GM23338 (cell line): ENCODE results near the gene PLPP7. TPM values are rescaled to one million over a fixed set of nuclear protein-coding genes. Genes with fewer than 3 reads are reported as not detected.

Experiments
- ATAC-seq: fragments of 200-7000 bp; cut with Tn5 transposase; 3 replicates; pipeline ENCODE4 v1.9.1; 2020
- DNase-seq: peaks from one replicate; pipeline ENCODE4 v3.0.0-alpha.2; 2015; ENCODE audit warnings: low spot score
- H2AFZ ChIP-seq: fragments of 200-600 bp; sonication (generic); 2 replicates; pipeline ENCODE4 v1.8.0; 2016; ENCODE audit warnings: antibody characterized with exemption, mild to moderate bottlenecking, moderate library complexity
- H3F3A ChIP-seq: fragments of 200-600 bp; sonication (generic); replicated peaks from 2 replicates; pipeline ENCODE4 v1.8.0; 2017; ENCODE audit warnings: antibody characterized with exemption, mixed run types, low read depth
- H3K27ac ChIP-seq: fragments of 200-600 bp; sonication (generic); 2 replicates; pipeline ENCODE4 v1.6.1; 2016; ENCODE audit warnings: low read depth
- H3K27me3 ChIP-seq: fragments of 200-600 bp; sonication (generic); 2 replicates; pipeline ENCODE4 v1.8.0; 2016; ENCODE audit warnings: mild to moderate bottlenecking, mixed run types, moderate library complexity; ENCODE audit not compliant: insufficient read depth
- H3K36me3 ChIP-seq: fragments of 200-600 bp; sonication (generic); 2 replicates; pipeline ENCODE4 v1.8.0; 2016; ENCODE audit warnings: mild to moderate bottlenecking; ENCODE audit not compliant: insufficient read depth
- H3K4me1 ChIP-seq: fragments of 200-600 bp; sonication (generic); 2 replicates; pipeline ENCODE4 v1.8.0; 2016; ENCODE audit warnings: mild to moderate bottlenecking, moderate library complexity; ENCODE audit not compliant: insufficient read depth
- H3K4me2 ChIP-seq: fragments of 200-600 bp; sonication (generic); 2 replicates; pipeline ENCODE4 v1.7.1; 2017; ENCODE audit warnings: mixed run types
- H3K4me3 ChIP-seq: fragments of 200-600 bp; sonication (generic); 2 replicates; pipeline ENCODE4 v1.6.1; 2016; ENCODE audit warnings: mixed run types
- H3K79me2 ChIP-seq: fragments of 200-600 bp; sonication (generic); replicated peaks from 2 replicates; pipeline ENCODE4 v1.8.0; 2017; ENCODE audit warnings: mild to moderate bottlenecking; ENCODE audit not compliant: insufficient read depth
- H3K9me2 ChIP-seq: fragments of 200-600 bp; sonication (generic); 2 replicates; pipeline ENCODE4 v1.8.0; 2017; ENCODE audit not compliant: insufficient read depth
- H4K20me1 ChIP-seq: fragments of 200-600 bp; sonication (generic); replicated peaks from 2 replicates; pipeline ENCODE4 v1.8.0; 2017; ENCODE audit warnings: mild to moderate bottlenecking; ENCODE audit not compliant: insufficient read depth
- H3K27ac Mint-ChIP-seq: 2 replicates; pipeline ENCODE4 v1.8.0; 2020; ENCODE audit warnings: inconsistent platforms, mild to moderate bottlenecking, moderate library complexity, mixed read lengths
- H3K27me3 Mint-ChIP-seq: 3 replicates; pipeline ENCODE4 v1.8.0; 2022; ENCODE audit warnings: low read depth, mild to moderate bottlenecking, moderate library complexity, mixed read lengths, inconsistent platforms; ENCODE audit not compliant: insufficient read depth, poor library complexity
- H3K36me3 Mint-ChIP-seq: 3 replicates; pipeline ENCODE4 v1.8.0; 2021; ENCODE audit warnings: low read depth, mild to moderate bottlenecking, inconsistent platforms, moderate library complexity, mixed read lengths
- H3K4me1 Mint-ChIP-seq: 3 replicates; pipeline ENCODE4 v1.8.0; 2020; ENCODE audit warnings: mild to moderate bottlenecking, inconsistent platforms, mixed read lengths
- H3K4me3 Mint-ChIP-seq: 3 replicates; pipeline ENCODE4 v1.8.0; 2021; ENCODE audit warnings: moderate library complexity, mild to moderate bottlenecking, inconsistent platforms, mixed read lengths
- H3K9me3 Mint-ChIP-seq: 3 replicates; pipeline ENCODE4 v1.8.0; 2020; ENCODE audit warnings: moderate library complexity, mild to moderate bottlenecking, inconsistent platforms, mixed read lengths
- CREB1 ChIP-seq: fragments of 250-450 bp; sonication (Bioruptor Pico); IDR thresholded peaks from 2 replicates; pipeline ENCODE4 v1.5.0; 2020; ENCODE audit warnings: low read depth, mild to moderate bottlenecking, moderate library complexity
- ETS1 ChIP-seq: IDR thresholded peaks from 2 replicates; pipeline ENCODE4 v1.6.1; 2016; ENCODE audit warnings: antibody characterized with exemption
- EZH2 ChIP-seq: fragments of 200-600 bp; sonication (generic); IDR thresholded peaks from one replicate; pipeline ENCODE4 v1.8.0; 2017; ENCODE audit warnings: antibody characterized with exemption, mild to moderate bottlenecking, low read depth; ENCODE audit not compliant: unreplicated experiment
- JUNB ChIP-seq: IDR thresholded peaks from one replicate; pipeline ENCODE4 v1.6.1; 2016; ENCODE audit warnings: antibody characterized with exemption; ENCODE audit not compliant: unreplicated experiment
- POLR2AphosphoS5 ChIP-seq: IDR thresholded peaks from 2 replicates; pipeline ENCODE4 v1.6.1; 2016; ENCODE audit warnings: antibody characterized with exemption, low read depth
- REST ChIP-seq: IDR thresholded peaks from one replicate; pipeline ENCODE4 v1.6.1; 2018; ENCODE audit warnings: antibody characterized with exemption; ENCODE audit not compliant: unreplicated experiment
- STAT1 ChIP-seq: IDR thresholded peaks from one replicate; pipeline ENCODE4 v1.6.1; 2016; ENCODE audit warnings: antibody characterized with exemption; ENCODE audit not compliant: unreplicated experiment
- ZNF114 ChIP-seq: fragments of 250-450 bp; sonication (Bioruptor Pico); IDR thresholded peaks from 2 replicates; pipeline ENCODE4 v1.5.0; 2020; ENCODE audit warnings: mild to moderate bottlenecking, moderate library complexity
- ZNF331 ChIP-seq: fragments of 250-450 bp; sonication (Bioruptor Pico); IDR thresholded peaks from 2 replicates; pipeline ENCODE4 v1.5.0; 2020; ENCODE audit warnings: low read depth, mild to moderate bottlenecking, moderate library complexity
- polyA plus RNA-seq: library from polyadenylated mRNA; unstranded; fragments of >200 nt; fragmentation: Nextera tagmentation; extraction: Ambion mirVana; gene quantifications from 2 replicates; pipeline ENCODE4 v1.2.1, GENCODE V29; 2016
- total RNA-seq: library from RNA; depleted of rRNA; stranded (reverse); fragments of >200 nt; shearing (Covaris generic); gene quantifications from 2 replicates; pipeline ENCODE4 v1.2.3, GENCODE V29; 2014

Gene PLPP7
- total and polyA plus RNA-seq, 2 experiments from 2014 or later: 1.6 to 2.4 TPM

- H3F3A ChIP-seq: 0 out of 2 replicates have a peak, but pooled peaks cover 13% of the 10 kb centered on the region
- H3K36me3 ChIP-seq: no peaks in the 10 kb centered on the region
- no peaks in the 10 kb centered on the region for H3K79me2 ChIP-seq
- TF ChIP-seq ETS1 (no peak), ZNF331 (CRISPR knock-in tag) (no peak)
- H2AFZ ChIP-seq: no peak overlapping the region
- H3K27ac Mint-ChIP-seq: no peak overlapping the region
- H3K27me3 ChIP-seq: no peaks in the 10 kb centered on the region
- peaks cover 3% of the 10 kb centered on the region; the same call in 2 of the 3 replicates for H3K4me1 Mint-ChIP-seq
- peaks cover 8% of the 10 kb centered on the region; the same call in 2 of the 3 replicates for H3K36me3 Mint-ChIP-seq
- H3K4me3 ChIP-seq: no peak overlapping the region
- H3K27ac ChIP-seq: no peak overlapping the region
- no peaks in the 10 kb centered on the region for H3K9me2 ChIP-seq
- no peak overlapping the region for H3K4me3 Mint-ChIP-seq
- H3K4me1 ChIP-seq: peaks cover 7% of the 10 kb centered on the region
- no peak overlapping the region for H3K4me2 ChIP-seq
- H3K9me3 Mint-ChIP-seq: peaks cover 17% of the 10 kb centered on the region
- peaks cover 3% of the 10 kb centered on the region for H3K27me3 Mint-ChIP-seq
- no peaks in the 10 kb centered on the region for H4K20me1 ChIP-seq
- ATAC-seq: no peak
- no peak for DNase-seq
These were observed 57.0 kb downstream of the PLPP7 start for GRCh38 chr9:131346559-131346958.

- H3K27ac Mint-ChIP-seq: no peak overlapping the region
- Histone ChIP-seq H3K27ac (no peak overlapping the region), H3K4me2 (no peak overlapping the region), H3K27me3 (no peaks in the 10 kb centered on the region), H3F3A (0 out of 2 replicates have a peak, but pooled peaks cover 13% of the 10 kb centered on the region), H3K4me1 (peaks cover 7% of the 10 kb centered on the region), H3K4me3 (no peak overlapping the region), H3K36me3 (no peaks in the 10 kb centered on the region), H3K9me2 (no peaks in the 10 kb centered on the region), H4K20me1 (no peaks in the 10 kb centered on the region), H3K79me2 (no peaks in the 10 kb centered on the region), H2AFZ (no peak overlapping the region)
- TF ChIP-seq ETS1 (no peak), ZNF114 (CRISPR knock-in tag) (no peak), POLR2AphosphoS5 (no peak), STAT1 (no peak), REST (no peak), JUNB (no peak), EZH2 (no peak), CREB1 (CRISPR knock-in tag) (no peak)
- peaks cover 8% of the 10 kb centered on the region; the same call in 2 of the 3 replicates for H3K36me3 Mint-ChIP-seq
- peaks cover 3% of the 10 kb centered on the region for H3K27me3 Mint-ChIP-seq
- H3K4me1 Mint-ChIP-seq: peaks cover 3% of the 10 kb centered on the region; the same call in 2 of the 3 replicates
- H3K9me3 Mint-ChIP-seq: peaks cover 17% of the 10 kb centered on the region
- ATAC-seq: no peak
- H3K4me3 Mint-ChIP-seq: no peak overlapping the region
- no peak for DNase-seq
These were observed 58.0 kb downstream of the PLPP7 start for GRCh38 chr9:131347376-131348020.
